Measurements from ENCODE around the gene WWTR1. TPM values are rescaled to one million over a fixed set of nuclear protein-coding genes. Genes with fewer than 3 reads are reported as not detected.
A peak's percentile ranks its signal among the peaks of the same experiment; 100 is the strongest.

Gene WWTR1
- total and polyA plus RNA-seq, 3 donors from 2014 or later = 19.4 to 47.0 (median 46.5) TPM

DNA sequence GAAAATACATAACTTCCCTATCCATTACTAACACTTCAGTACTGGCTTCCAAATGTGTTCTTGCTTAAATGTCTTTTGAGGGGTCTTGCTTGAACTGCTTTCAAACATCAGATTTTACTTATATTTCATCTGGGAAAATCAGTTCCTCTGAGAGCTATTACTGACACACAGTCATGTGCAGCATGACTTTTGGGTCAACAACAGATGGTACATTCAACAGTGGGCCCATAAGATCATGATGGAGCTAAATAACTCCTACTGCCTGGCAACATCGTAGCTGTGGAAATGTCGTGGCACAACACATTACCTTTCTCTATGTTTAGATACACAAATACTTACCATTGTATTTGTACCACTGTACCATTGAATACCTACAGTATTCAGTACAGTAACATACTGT, 43.8 kb downstream of the WWTR1 start:
- Histone ChIP-seq H3K4me1 (peaks cover 11% of the 10 kb centered on the region), H3K27ac (no peak overlapping the region), H3K27me3 (no peaks in the 10 kb centered on the region), H3K4me3 (no peak overlapping the region), H3K9me3 (no peaks in the 10 kb centered on the region), H3K36me3 (ENCODE audit: low read depth, missing control alignments) (no peaks in the 10 kb centered on the region)
- intact Hi-C loops (cut with DNase I; ENCODE audit: low total_unique reads) = no loop called here
- 80 to 88% methylated on average over 2 of the region's 2 CpGs for WGBS, 2 donors
- no peak for TF ChIP-seq POLR2A (IDR thresholded peaks at IDR 0.05)
- TF ChIP-seq, protein P1, sequence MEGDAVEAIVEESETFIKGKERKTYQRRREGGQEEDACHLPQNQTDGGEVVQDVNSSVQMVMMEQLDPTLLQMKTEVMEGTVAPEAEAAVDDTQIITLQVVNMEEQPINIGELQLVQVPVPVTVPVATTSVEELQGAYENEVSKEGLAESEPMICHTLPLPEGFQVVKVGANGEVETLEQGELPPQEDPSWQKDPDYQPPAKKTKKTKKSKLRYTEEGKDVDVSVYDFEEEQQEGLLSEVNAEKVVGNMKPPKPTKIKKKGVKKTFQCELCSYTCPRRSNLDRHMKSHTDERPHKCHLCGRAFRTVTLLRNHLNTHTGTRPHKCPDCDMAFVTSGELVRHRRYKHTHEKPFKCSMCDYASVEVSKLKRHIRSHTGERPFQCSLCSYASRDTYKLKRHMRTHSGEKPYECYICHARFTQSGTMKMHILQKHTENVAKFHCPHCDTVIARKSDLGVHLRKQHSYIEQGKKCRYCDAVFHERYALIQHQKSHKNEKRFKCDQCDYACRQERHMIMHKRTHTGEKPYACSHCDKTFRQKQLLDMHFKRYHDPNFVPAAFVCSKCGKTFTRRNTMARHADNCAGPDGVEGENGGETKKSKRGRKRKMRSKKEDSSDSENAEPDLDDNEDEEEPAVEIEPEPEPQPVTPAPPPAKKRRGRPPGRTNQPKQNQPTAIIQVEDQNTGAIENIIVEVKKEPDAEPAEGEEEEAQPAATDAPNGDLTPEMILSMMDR (IDR thresholded peaks at IDR 0.05) = no peak
- DNase-seq = no peak

DNA sequence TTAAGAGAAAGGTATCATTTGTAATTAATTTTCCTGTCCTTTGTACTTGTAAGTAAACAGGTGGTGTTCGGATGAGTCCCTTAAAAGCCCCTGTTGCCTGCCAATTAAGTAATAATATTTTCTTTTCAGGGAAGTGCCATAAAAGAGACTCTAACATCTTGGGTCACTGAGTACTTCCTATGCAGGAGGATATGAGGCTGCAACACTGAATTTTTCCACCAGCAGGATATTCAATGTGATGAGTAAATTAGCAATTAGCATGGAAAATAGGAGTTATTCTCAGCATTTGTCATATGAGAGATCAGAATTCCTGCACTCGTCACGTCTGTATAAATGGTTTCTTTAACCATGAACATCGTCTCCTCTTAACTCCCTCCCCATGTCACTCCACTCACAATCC, 45.4 kb downstream of the WWTR1 start:
- Histone ChIP-seq H3K27ac (no peak overlapping the region), H3K27me3 (no peaks in the 10 kb centered on the region), H3K4me1 (no peaks in the 10 kb centered on the region), H3K36me3 (ENCODE audit: low read depth, missing control alignments) (no peaks in the 10 kb centered on the region), H3K4me3 (no peak overlapping the region), H3K9me3 (no peaks in the 10 kb centered on the region)
- no peak for DNase-seq
- intact Hi-C loops (cut with DNase I; ENCODE audit: low total_unique reads) = no loop called here
- WGBS, 2 donors = 78 to 85% methylated on average over 4 of the region's 4 CpGs
- TF ChIP-seq POLR2A (IDR thresholded peaks at IDR 0.05) = no peak
- TF ChIP-seq, protein P1 (IDR thresholded peaks at IDR 0.05) = no peak

DNA sequence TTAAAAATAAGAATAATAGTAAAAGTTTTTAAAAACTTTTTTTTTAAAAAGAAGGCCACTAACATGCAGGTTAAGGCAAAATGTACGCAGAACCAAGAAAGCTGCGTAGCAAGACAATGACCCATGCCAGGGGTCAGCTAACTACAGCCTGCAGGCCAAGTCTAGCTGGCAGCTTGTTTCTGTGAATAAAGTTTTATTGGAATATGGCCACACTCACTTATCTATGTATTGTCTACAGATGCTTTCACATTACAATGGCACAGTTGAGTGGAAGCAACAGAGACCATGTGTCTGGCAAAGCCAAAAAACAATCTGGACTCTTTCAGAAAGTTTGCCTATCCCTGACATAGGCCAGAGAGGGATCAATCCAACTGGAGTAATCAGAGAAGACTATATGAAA, 46.7 kb downstream of the WWTR1 start:
- no peak overlapping the region for H3K4me3 ChIP-seq
- no peak for DNase-seq
- WGBS, 2 donors = 94 to 98% methylated on average over 2 of the region's 2 CpGs
- no peaks in the 10 kb centered on the region for H3K27me3 ChIP-seq
- H3K27ac ChIP-seq = no peak overlapping the region
- H3K36me3 ChIP-seq (ENCODE audit: low read depth, missing control alignments) = no peaks in the 10 kb centered on the region
- TF ChIP-seq, protein P1 (IDR thresholded peaks at IDR 0.05) = no peak
- TF ChIP-seq POLR2A (IDR thresholded peaks at IDR 0.05) = no peak
- no peaks in the 10 kb centered on the region for H3K4me1 ChIP-seq
- no peaks in the 10 kb centered on the region for H3K9me3 ChIP-seq
- intact Hi-C loops (cut with DNase I; ENCODE audit: low total_unique reads) = no loop called here

DNA sequence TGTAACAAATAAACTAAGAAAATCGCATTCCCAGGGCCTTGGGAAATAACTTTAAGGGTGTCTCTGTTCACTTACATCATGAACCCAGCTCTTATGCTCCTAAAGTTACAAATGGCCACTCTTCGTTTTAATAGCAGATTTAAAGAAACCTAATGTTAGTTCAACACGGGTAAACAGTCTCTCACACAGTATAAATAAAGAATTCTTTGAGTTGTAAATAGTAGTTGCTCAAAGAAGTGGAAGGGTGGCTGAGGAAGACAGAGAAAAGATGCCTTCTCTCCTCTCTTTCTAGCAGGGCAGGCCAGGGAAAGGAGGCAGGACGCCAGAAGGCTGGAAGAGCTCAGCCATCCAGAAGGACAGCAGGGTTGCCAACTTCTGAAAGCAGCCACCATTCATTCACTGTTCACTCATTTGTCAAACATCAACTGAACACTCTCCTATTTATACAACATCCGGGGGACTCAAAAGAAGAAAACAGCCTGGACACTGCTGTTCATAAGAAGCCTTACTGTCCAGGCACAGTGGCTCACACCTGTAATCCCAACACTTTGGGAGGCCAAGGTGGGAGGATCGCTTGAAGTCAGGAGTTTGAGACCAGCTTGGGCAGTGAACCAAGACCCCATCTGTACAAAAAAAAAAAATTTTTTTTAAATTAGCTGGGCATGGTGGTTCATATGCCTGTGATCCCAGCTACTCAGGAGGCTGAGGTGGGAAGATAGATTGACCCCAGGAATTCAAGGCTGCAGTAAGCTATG, 47.3 kb downstream of the WWTR1 start:
- no peak overlapping the region for H3K4me3 ChIP-seq
- no peaks in the 10 kb centered on the region for H3K36me3 ChIP-seq (ENCODE audit: low read depth, missing control alignments)
- no peaks in the 10 kb centered on the region for H3K27me3 ChIP-seq
- H3K9me3 ChIP-seq = no peaks in the 10 kb centered on the region
- H3K4me1 ChIP-seq = no peaks in the 10 kb centered on the region
- no peak for DNase-seq
- TF ChIP-seq, protein P1 (IDR thresholded peaks at IDR 0.05) = no peak
- TF ChIP-seq POLR2A (IDR thresholded peaks at IDR 0.05) = no peak
- H3K27ac ChIP-seq = peak overlapping the region in 1 of 2 donors; percentile 3
- WGBS, 2 donors = 46 to 48% methylated on average over 6 of the region's 6 CpGs
- intact Hi-C loops (cut with DNase I; ENCODE audit: low total_unique reads) = no loop called here

DNA sequence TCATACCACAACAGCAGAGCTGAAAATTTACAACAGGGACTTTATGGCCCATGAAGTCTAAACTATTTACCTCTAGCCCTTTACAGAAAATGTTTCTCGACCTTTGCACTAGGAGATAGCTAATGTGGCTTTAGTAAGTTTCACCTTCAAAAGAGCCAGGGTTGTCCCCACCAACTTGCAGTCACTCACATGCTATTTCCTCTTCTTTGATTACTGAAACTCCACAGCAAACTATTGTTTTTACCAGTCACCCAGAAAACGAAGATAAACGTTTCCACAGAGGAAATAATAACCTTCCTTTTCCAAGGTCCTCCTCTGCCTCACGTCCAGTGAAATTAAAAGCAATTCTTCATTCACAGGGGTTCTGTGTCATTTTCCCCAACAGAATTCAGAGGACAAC, 48.2 kb downstream of the WWTR1 start:
- Histone ChIP-seq H3K9me3 (no peaks in the 10 kb centered on the region), H3K4me3 (no peak overlapping the region), H3K27ac (no peak overlapping the region), H3K27me3 (no peaks in the 10 kb centered on the region), H3K36me3 (ENCODE audit: low read depth, missing control alignments) (no peaks in the 10 kb centered on the region), H3K4me1 (no peaks in the 10 kb centered on the region)
- DNase-seq = no peak
- WGBS, 2 donors = 36 to 37% methylated on average over 4 of the region's 4 CpGs
- intact Hi-C loops (cut with DNase I; ENCODE audit: low total_unique reads) = no loop called here
- TF ChIP-seq POLR2A (IDR thresholded peaks at IDR 0.05) = no peak
- TF ChIP-seq, protein P1 (IDR thresholded peaks at IDR 0.05) = no peak

Measured in testis (tissue), 3 donors.